G401 (cell line): ENCODE results near the gene TMEM150A. TPM values are rescaled to one million over a fixed set of nuclear protein-coding genes. Genes with fewer than 3 reads are reported as not detected.
"Not testable (repeated sequence)": the region's sequence is repeated elsewhere in the genome, so short reads cannot be mapped to it uniquely, and the experiment has no call there.

ENCODE experiments used
- DNase-seq: peaks from one replicate; pipeline ENCODE4 v3.0.0-alpha.2; 2015; ENCODE audit warnings: low spot score
- in situ Hi-C: cut with HindIII; loops from 2 replicates; pipeline ENCODE4 v1.10.0; 2016; ENCODE audit warnings: low sequenced_read_pairs, mixed read lengths
- total RNA-seq: library from RNA; depleted of rRNA; stranded (reverse); fragments of >200 nt; shearing (Covaris generic); gene quantifications from 2 replicates; pipeline ENCODE4 v1.2.3, GENCODE V29; 2014

Gene TMEM150A
- total RNA-seq, 1 experiment from 2014 or later: 20.7 TPM

GRCh38 chr2:85579266-85579935 lies 23.1 kb downstream of the TMEM150A start:
- in situ Hi-C loops: no loop called here
- DNase-seq: no peak

- in situ Hi-C loops: no loop called here
- no peak for DNase-seq
Observed at GRCh38 chr2:85578243-85579180, 24.0 kb downstream of the TMEM150A start.

- no peak for DNase-seq
- in situ Hi-C loops: no loop called here
Observed at GRCh38 chr2:85577386-85578242, 24.9 kb downstream of the TMEM150A start, which contains the start of gene VAMP8. Gene VAMP8 (plus strand): TSS chr2:85577586. CDS start chr2:85577647, 61 bp downstream.

DNA sequence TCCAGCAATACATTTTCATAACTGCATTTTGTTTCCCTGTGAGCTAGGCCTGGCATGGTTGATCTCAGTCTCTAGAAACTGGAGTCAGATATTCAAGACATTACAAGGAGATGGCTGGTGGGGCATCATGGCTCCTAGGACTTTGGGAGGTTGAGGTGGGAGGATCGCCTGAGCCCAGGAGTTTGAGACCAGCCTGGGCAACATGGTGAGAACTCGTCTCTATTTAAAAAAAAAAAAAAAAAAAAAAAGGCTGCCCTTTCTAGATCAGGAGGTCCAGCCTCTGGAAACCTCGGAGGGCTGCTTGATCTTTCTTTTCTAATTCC lies 25.5 kb downstream of the TMEM150A start:
- in situ Hi-C loops: no loop called here
- no peak for DNase-seq

DNA sequence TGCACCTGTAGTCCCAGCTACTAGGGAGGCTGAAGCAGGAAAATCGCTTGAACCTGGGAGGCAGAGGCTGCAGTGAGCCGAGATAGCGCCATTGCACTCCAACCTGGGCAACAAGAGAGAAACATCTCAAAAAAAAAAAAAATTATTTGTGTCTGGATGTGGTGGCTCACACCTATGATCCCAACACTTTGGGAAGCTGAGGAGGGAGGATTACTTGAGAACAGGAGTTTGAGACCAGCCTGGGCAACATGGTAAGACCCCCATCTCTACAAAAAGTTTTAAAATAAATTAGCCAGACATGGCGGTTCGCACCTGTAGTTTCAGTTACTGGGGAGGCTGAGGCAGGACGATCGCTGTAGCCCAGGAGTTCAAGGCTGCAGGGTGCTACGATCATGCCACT lies 26.8 kb downstream of the TMEM150A start:
- no peak for DNase-seq
- in situ Hi-C loops: no loop called here

- in situ Hi-C loops: no loop called here
- no peak for DNase-seq
Observed at GRCh38 chr2:85566265-85566664, 36.2 kb downstream of the TMEM150A start.

DNA sequence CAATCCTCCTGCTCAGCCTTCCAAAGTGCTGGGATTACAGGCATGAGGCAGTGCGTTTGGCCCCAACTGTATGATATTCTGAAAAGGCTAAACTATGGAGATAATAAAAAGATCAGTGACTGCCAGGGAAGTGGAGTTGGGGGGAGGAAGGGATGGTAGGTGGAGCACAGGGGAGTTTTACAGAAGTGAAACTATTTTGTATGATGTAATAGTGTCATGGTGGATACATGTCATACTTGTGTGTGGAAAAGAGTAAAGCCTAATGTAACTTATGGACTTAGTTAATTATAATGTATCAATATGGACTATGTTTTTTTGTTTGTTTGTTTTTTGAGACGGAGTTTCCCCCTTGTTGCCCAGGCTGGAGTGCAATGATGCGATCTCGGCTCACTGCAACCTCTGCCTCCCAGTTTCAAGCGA lies 38.3 kb downstream of the TMEM150A start:
- no peak for DNase-seq
- in situ Hi-C loops: no loop called here

- peak; percentile 94 for DNase-seq
- in situ Hi-C loops: no loop called here
Observed at GRCh38 chr2:85561280-85562212, 41.0 kb downstream of the TMEM150A start, which contains the start of gene GGCX. Gene GGCX (minus strand): TSS chr2:85561493. CDS start chr2:85561428, 65 bp downstream.

DNA sequence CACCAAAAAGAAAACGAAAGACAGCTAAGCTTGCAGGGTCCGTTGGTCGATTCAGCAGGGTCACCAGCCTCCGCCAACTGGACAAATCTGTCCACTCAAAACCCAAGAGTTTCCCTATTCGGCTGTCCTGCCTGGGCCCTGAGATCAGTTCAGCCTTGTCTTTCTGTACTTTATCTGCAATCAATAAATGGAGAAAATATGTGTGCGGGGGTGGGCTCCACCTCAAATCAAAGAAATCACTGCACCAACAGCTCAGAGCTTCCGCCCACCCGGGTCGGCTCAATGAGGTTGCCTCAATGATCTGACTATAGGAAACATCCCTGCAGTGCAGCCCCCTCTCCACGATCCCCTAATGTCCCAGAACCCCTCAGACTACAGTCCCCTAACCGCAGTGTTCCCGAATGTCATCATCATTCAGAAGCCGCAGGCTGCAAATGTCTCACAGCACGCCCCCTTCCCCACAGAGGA lies 41.7 kb downstream of the TMEM150A start:
- no peak for DNase-seq
- in situ Hi-C loops: no loop called here

DNA sequence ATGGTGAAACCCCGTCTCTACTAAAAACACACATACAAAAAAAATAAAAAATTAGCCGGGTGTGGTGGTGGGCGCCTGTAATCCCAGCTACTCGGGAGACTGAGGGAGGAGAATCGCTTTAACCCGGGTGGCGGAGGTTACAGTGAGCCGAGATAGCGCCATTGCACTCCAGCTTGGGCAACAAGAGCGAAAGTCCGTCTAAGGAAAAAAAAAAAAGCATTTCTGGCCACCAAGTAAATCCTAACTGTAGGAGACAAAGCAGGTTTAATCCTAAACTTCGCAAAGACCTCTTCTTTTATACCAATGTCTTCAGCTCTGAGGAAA lies 42.1 kb downstream of the TMEM150A start:
- DNase-seq, in situ Hi-C loops: not testable (repeated sequence)

- DNase-seq: no peak
- in situ Hi-C loops: no loop called here
Observed at GRCh38 chr2:85558160-85558559, 44.3 kb downstream of the TMEM150A start.

DNA sequence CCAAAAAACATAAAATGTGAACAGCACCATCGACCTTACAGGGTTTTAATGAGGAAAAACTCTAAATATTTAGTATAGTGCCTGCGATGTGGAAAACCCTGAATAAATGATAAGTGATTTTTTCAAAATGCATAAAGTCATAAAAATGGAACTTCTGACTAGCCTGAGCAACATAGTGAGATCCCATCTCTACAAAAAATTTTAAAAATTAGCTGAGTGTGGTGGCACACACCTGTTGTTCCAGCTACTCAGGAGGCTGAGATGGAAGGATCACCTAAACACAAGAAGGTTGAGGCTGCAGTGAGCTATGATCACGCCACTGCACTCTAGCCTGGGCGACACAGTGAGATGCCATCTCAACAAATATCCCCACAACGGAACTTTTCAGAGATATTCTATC lies 45.4 kb downstream of the TMEM150A start:
- DNase-seq: no peak
- in situ Hi-C loops: no loop called here

- in situ Hi-C loops: no loop called here
Observed at GRCh38 chr2:85554980-85555612, 47.4 kb downstream of the TMEM150A start.

DNA sequence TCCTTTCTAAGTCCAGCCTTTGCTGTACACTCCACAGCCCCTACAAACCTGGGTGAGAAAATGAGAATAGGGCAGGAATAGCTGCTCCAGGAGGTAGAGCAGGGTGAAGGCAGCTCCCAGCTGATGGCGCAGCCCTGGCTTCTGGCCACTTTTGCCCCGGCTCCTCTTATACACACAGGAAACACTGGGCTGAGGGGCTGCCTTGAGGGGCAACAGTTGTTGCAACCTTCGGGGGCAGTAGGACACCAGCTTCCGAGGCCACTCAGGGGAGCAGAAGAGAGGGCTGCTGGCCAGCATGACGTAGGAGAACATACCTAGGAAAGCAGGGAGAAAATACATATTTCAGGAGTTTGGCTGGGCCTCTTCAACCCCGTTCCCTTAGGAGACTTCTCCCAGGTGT lies 49.3 kb downstream of the TMEM150A start:
- in situ Hi-C loops: no loop called here
- DNase-seq: no peak

More at GRCh38 chr2:85554980-85555612, 47.4 kb downstream of the TMEM150A start:
- DNase-seq: no peak

DNA sequence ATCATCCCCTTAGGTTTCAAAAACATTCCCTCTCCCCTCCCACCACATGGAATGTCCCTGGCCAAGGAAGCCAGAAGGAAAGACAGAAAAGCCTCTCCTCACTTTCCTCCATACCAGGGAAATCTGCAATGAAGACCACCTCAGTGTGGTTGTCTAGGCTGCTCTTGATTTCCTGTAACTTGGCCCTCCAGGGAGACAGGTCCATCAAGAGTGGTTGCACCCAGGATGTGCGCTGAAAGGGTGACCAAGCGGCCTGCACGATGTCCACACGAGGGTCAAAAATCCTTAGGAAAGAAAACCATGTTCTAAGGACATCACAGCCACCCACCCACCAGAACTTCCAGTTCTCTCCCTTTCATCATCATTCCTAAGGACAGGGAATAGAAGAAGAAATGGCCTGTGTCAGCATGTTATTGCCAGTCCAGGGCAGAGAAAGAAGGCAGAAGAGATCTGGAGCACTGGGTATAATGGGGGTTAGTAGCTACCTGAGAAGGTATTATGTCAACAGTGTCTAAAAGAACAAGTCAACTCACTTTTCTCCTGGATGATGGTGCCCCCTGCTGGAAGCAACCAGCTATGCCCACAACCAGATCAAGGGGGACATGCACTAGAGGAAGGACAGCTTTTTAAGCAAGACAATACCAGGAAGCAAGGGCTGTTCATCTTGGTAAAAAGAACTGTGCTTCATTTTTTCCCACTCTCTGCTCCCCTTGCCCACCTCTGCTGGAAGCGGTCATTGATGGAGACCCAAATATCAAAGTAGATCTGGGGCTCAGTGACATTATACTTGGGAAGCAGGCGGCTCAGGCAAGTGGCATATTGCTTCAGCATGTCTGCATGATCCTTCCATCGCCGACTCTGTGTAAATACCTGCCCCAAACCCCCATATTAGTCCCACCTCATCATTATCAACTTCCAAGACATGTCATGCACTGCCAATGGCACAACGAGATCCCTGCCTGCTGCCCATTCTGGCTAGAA lies 50.5 kb downstream of the TMEM150A start:
- in situ Hi-C loops: no loop called here
- peak; percentile 89 for DNase-seq

DNA sequence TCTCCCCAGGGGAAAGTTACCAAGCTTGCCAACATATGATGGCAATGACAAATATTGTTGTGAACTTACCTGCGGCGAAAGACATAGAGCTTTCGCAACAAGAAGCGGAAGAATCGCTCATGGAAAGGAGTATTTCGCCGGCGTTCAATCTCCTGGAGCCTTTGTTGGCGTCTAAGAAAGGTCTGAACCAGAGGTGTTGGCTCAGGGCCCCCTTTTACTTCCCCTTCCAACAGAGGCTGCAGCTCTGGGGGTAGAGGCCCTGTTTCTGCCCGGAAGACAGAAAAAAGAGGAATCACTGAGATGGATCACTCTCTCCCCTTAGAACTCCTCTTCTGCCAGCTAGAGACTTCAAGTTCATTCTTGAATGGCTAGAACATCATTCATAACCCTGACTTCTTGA lies 52.0 kb downstream of the TMEM150A start:
- no peak for DNase-seq
- in situ Hi-C loops: no loop called here

DNA sequence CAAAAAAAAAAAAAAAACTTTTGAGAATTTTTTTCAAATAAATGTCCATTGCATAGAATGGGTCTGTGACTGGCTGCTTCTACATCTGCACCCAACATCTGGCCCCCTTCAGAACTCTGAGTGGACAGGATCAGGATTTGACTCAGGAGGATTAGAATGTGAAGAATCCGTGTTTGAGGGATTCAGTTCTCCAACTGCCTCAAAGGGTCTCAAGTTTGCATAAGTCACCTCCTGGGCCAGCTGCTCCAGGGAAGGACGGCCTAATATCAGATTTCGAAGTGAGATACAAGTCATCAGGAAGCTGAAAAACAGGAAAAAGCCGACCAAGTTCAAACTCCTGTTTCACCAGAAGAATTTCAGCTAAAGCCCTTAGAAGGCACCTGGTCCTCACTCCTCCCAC lies 52.7 kb downstream of the TMEM150A start:
- in situ Hi-C loops: no loop called here
- no peak for DNase-seq
